Activated effector memory CD4-positive, alpha-beta T cell treated with Interleukin-2 at 50 U/mL for 16 hours (primary cell): ENCODE data around the gene ARSA.

ENCODE experiments used
- DNase-seq: peaks from one replicate; pipeline ENCODE4 v3.0.0-alpha.2; 2020

The ARSA gene

DNA sequence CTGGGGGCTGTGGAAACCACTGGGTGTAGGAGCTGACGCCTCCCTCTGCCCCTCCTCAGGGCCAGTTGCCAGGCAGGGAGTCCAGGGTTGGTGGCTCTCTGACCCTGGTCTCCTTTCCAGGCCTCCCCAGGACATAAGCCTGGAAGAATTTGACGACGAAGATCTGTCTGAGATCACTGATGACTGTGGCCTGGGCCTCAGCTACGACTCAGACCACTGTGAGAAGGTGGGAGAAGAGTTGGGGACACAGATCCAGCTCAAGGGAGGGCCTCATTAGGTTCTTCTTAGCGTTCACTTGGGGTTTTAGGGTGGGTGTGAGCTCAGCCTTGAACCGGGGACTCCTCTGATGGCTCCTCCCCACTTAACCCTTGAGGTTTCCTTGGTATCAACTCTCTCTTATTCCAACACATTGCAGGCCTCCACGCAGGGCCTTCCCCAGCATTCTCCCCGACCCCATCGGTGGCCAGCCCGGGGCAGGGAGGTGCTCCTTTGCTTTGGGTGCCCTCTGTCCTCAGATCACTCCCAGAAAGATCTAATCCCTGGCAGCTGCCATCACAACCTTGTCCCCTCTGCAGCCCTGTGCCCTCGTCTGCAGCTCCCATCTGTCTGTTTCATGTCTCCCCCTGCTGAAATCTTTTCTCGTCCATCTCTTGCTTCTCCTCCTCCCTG is 26.1 kb downstream of the ARSA start:
- DNase-seq: no peak

GRCh38 chr22:50600967-50601668 is 26.8 kb downstream of the ARSA start:
- DNase-seq: no peak

GRCh38 chr22:50600538-50600937 is 27.4 kb downstream of the ARSA start, which contains the start of gene MAPK8IP2:
Gene MAPK8IP2 (plus strand): TSS chr22:50600793. CDS start chr22:50600819, 26 bp downstream.
- no peak for DNase-seq

GRCh38 chr22:50599816-50600455 is 28.0 kb downstream of the ARSA start:
- DNase-seq: peak; percentile 41

GRCh38 chr22:50597097-50597496 is 30.9 kb downstream of the ARSA start:
- no peak for DNase-seq

DNA sequence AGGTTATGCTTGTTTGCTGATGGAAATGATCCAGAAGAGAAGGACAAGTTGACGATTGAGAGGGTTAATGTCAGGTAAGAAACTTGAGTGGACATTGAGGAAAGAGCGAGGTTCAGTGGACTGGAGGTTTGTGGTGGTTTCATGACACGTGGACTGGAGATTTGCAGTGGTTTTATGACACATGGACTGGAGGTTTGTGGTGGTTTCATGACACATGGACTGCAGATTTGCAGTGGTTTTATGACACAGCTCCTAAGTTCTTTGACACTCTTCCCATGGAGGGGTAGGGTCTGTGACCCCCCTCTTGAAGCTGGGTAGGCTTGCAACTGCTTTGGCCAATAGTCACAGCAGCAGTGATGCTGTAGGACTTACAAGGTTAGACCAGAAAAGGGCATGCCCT is 32.8 kb downstream of the ARSA start:
- no peak for DNase-seq

DNA sequence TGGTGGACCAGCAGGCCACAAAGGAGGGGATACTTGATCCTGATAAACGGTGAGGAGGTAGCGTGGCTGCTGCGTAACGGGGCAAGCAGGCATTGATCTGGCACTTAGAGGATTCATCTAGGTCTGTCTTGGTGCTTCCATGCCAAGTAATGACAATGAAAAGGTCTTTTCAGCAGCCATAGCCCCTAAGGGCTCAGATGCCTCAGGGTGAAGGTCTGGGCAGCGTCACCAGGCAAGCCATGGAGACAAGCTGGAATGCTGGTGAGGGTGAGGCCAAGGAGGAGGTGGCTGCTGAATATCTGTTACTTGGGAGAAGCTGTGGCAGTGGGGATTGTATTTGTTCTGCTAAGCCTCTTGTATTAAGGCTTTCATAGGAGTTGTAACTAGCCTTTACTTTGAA is 40.5 kb downstream of the ARSA start:
- DNase-seq: no peak

DNA sequence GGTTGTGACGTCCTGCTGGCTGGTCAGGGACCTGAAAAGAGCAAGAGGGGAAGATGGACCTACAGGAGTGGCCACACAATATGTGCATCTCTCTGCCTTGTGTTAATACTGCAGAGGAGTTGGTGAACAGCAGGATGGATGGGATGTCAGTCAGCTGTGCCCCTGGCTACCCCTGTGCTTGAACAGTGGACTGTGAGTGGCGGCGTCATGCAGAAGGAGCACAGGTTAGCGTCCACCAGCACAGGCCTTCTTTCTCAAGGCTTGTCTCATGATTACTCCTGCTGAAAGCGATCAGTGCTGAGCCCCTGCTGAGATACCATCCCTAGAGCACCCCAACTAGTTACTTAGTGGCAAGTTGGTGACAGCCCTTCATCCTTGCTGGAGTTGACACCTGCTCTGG is 41.5 kb downstream of the ARSA start:
- DNase-seq: no peak

DNA sequence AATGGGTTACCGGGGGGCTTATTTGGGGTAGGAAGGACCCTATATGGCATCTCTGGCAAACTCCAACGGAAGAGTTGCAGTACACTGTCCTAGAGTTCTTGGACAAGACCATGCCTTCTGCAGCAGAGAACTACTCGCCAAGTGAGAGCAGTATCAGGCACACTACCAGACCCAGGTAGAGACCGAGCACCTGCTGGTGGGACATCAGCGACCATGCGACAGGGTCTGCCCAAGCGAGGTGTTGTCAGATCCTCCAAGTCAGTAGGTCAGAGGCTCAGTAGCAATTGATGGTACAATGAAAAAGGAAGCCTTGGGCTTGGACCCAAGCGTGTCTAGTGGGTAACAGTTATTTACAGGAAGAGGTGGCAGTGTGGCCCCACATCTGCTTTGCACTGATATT is 42.2 kb downstream of the ARSA start:
- no peak for DNase-seq

- DNase-seq: no peak
Measured at GRCh38 chr22:50585238-50585637, 42.7 kb downstream of the ARSA start.

GRCh38 chr22:50584106-50585096 is 43.6 kb downstream of the ARSA start:
- DNase-seq: no peak

- DNase-seq: no peak
Measured at GRCh38 chr22:50583294-50583861, 44.6 kb downstream of the ARSA start.

DNA sequence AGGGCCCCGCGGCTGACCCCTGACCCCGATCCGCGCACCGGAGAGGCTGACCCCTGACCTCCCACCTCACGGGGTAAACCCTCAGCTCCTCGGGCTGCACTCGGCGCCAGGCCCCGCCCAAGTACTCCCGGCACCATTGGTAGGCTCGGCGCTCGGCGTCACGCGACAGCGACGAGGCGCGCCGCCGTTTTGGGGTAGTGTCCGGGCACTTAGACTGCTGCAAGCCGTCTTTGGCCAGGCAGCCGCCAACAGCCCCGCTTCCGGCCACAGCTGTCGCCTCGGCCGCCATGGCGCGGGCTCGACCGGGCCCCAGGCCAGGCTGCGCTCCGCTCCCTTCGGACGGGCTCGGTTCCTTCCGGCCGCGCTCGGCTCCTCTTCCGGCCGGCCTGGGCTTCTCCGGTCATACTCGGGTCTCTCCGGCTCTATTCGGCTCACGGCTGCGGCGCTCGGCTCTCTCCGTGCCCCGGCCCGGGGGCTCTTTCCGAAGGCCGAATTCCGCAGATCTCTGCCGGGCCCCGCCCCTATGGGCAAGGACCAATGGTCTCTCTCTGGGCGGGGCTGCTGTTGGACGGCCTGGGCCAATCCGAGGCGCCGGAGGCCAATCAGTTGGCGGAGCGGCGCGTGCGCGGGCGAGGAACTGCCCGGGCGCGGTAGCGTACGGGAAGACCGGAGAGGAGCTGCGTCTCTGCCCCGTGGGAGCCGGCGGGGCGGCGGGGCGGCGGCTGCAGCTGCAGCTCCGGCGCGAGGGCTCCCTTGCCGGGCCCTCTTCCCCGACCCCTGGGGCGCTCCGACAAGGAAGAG is 45.3 kb downstream of the ARSA start, which contains the start of gene CHKB:
Gene CHKB, minus strand, starts transcription at position 357 of the 801 bp plus-strand sequence. Its CDS starts 68 bp downstream, at position 289.
- DNase-seq: peak; percentile 97

GRCh38 chr22:50581950-50582492 is 45.9 kb downstream of the ARSA start:
- DNase-seq: no peak

DNA sequence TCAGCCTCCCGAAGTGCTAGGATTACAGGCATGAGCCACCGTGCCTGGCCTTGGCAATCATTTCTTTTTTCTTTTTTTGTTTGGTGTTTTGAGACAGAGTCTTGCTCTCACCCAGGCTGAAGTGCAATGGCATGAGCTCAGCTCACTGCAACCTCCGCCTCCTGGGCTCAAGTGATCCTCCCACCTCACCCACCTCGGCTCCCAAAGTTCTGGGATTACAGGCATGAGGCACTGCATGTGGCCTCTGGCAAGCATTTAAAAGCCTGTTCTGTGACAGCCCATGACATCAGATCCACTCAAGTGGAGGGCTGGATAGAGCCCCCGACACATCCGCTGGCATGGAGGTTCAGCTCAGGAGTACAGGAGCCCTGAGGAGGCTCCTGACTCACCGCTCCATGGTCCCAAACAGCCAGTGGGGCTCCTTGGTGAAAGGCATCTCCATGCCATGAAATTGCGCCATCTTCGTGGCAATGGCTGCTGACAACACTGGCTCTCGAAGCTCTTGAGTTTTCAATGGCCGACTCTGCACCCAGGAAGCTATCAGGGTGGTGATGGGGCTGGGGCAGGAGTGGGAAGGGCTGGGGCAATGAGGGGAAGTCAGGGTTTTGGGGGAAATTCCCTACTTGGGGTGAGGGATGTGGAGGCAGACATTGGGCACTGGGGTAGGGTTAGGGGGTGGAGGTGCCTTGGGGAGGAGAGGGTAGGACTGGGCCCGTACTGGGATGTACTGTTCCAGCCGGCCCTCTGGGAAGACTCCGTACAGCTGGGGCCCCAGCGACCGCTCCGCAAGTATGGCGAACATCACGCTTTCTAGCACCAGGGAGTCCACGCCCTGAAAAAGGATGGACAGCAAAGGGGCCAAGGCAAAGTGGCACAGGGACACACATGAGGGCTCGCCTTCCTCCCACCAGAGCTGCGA is 46.7 kb downstream of the ARSA start:
- no peak for DNase-seq

DNA sequence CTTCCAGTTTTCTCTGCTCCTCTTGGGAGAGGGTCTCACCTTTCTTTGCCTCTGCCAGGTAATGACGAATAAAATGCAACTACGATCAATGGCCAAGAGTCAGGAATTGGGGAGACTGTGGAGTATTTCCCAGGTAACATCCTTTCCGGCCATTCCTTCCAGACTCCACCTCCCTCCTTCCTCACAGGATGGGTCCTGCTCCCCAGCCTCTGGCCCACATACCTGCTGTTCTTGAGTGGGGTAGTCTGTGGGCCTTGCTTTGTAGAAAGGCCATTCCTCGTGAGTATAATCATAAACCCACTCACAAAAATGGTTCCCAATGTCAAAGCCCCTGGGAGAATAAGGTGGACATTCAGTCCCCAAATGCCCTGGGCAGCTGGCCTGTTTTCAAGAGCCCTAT is 48.2 kb downstream of the ARSA start:
- DNase-seq: no peak

GRCh38 chr22:50578776-50579310 is 49.1 kb downstream of the ARSA start:
- DNase-seq: no peak

- no peak for DNase-seq
Measured at GRCh38 chr22:50577987-50578775, 49.8 kb downstream of the ARSA start, which contains the start of gene CPT1B. Gene CPT1B (minus strand): TSS chr22:50578427. CDS start chr22:50577915, 512 bp downstream.

GRCh38 chr22:50577697-50577986 is 50.3 kb downstream of the ARSA start:
- DNase-seq: no peak
